Central memory CD8-positive, alpha-beta T cell (primary cell): ENCODE results near the gene CEP131.
A peak's percentile ranks its signal among the peaks of the same experiment; 100 is the strongest.
"Not testable (repeated sequence)": the region's sequence is repeated elsewhere in the genome, so short reads cannot be mapped to it uniquely, and the experiment has no call there.

ENCODE experiments used
- ATAC-seq: fragments of 150-1000 bp; cut with Tn5 transposase; replicated peaks from 2 replicates; pipeline ENCODE4 v1.10.0; 2022; ENCODE audit warnings: mild to moderate bottlenecking, moderate FRiP score, moderate number of reproducible peaks; ENCODE audit not compliant: poor library complexity, severe bottlenecking; ENCODE audit errors: extremely low read depth
- DNase-seq, 2 donors: peaks; one replicate each; pipeline ENCODE4 v3.0.0; 2021; ENCODE audit warnings: low spot score in 2 of 2
- H3K27ac Mint-ChIP-seq: one replicate; pipeline ENCODE4 v1.8.0; 2022; ENCODE audit warnings: low read depth, mild to moderate bottlenecking, moderate library complexity, mixed read lengths
- H3K27me3 Mint-ChIP-seq: one replicate; pipeline ENCODE4 v1.8.0; 2022; ENCODE audit warnings: mixed read lengths
- H3K36me3 Mint-ChIP-seq: one replicate; pipeline ENCODE4 v1.8.0; 2022; ENCODE audit warnings: mild to moderate bottlenecking, moderate library complexity, mixed read lengths; ENCODE audit not compliant: insufficient read depth
- H3K4me1 Mint-ChIP-seq: one replicate; pipeline ENCODE4 v1.8.0; 2022; ENCODE audit warnings: mixed read lengths
- H3K4me3 Mint-ChIP-seq: one replicate; pipeline ENCODE4 v1.8.0; 2022; ENCODE audit warnings: mild to moderate bottlenecking, moderate library complexity, mixed read lengths
- H3K9me3 Mint-ChIP-seq: one replicate; pipeline ENCODE4 v1.8.0; 2022; ENCODE audit warnings: mixed read lengths

CEP131 gene

DNA sequence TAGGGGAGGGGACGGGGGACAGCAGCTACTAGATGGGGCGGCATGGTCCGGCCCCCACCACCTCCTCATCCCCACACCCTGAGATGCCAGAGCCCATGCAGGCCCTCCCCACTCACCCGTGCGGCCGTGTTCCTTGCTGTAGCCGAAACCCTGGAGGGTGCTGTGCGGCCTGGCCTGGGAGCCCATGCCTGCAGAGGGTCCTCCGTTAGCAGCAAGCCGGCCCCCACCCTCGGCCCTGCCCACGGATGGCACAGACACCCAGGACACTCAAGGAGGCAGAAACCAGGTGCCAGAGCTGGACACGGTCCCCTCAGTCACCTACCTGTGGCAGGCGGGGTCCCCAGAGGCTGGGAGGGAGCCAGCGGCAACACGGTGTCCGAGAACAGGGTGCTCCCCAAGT is 10.6 kb upstream of the CEP131 start:
- Mint-ChIP-seq H3K27me3 (no peaks in the 10 kb centered on the region), H3K4me3 (no peak overlapping the region), H3K36me3 (peaks cover 20% of the 10 kb centered on the region), H3K9me3 (no peaks in the 10 kb centered on the region), H3K4me1 (peaks cover 22% of the 10 kb centered on the region), H3K27ac (no peak overlapping the region)
- DNase-seq, result no peak
- no peak for ATAC-seq

DNA sequence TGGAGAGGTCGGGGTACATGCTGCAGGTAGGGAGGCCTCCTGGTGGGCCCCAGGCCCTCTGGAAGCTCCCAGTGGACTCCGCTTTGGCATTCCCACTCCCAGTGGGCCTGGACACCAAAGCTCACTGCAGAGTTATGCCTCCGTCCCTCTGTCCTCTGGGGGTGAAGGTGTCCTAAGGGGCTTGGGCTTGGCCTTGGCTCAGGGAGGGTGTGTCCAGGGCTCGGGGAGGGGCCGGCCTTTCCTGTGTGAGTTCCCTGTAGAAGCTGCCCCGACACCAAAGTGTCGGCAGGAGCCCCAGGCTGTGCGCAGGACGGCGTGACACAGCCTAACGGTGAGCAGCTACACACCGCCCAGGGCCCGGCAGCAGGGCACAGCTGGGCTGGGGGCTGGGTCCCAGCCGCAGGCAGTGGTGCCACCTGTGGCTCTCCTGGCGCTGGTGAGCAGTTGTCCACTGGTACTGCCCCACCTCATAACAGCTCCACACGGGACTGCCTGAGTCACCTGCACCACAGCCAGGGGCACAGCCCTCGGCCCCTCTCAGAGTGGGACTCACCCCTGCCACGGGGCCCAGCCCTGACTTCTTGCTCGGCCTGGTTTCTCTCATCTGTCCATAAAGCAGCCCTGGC is 10.0 kb upstream of the CEP131 start:
- Mint-ChIP-seq H3K27me3 (no peaks in the 10 kb centered on the region), H3K4me3 (no peak overlapping the region), H3K4me1 (peaks cover 23% of the 10 kb centered on the region), H3K9me3 (no peaks in the 10 kb centered on the region), H3K36me3 (peaks cover 17% of the 10 kb centered on the region), H3K27ac (no peak overlapping the region)
- ATAC-seq (no peak), DNase-seq (no peak)

DNA sequence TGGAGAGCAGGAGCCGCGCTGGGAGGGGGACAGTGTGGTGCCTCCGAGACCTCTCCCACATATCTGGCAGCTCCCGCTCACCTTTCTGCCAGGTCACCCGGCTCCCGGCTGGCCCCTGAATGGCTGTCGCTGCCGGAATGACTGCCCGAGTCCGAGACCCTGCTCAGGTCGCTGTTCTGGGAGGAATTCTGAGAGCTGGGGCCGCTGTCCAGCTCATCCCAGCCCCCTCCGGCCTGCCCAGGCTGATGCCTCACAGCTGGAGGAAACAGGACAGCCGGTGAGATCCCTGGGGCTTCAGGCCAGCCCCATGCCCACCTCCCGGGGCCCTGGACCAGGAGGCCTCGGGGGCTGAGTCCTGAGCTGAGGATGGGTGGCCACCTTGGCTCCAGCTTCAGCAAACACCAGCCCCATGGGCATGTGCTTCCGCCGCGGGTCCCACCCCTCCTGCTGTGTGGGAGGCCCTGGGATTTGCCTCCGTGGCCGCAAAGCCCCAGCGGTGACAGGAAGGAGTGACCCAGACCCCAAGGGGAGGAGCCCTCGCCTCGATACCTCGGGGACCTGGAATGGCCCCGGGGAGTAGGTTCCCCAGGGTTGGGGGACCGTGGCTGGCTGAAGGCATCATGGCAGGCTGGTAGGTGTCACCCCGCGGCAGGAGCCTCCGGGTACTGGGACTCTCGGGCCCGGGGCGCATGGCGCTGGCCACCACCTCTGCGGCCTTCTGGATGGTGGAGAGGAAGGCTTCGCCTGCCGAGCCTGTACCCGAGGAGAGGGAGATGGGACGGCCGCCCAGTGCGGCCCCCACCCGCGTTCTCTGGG is 9.2 kb upstream of the CEP131 start:
- ATAC-seq (no peak), DNase-seq (no peak)
- no peak overlapping the region for H3K27ac Mint-ChIP-seq
- no peaks in the 10 kb centered on the region for H3K27me3 Mint-ChIP-seq
- no peak overlapping the region for H3K4me3 Mint-ChIP-seq
- H3K4me1 Mint-ChIP-seq, result peaks cover 27% of the 10 kb centered on the region
- peaks cover 17% of the 10 kb centered on the region for H3K36me3 Mint-ChIP-seq
- H3K9me3 Mint-ChIP-seq, result no peaks in the 10 kb centered on the region

DNA sequence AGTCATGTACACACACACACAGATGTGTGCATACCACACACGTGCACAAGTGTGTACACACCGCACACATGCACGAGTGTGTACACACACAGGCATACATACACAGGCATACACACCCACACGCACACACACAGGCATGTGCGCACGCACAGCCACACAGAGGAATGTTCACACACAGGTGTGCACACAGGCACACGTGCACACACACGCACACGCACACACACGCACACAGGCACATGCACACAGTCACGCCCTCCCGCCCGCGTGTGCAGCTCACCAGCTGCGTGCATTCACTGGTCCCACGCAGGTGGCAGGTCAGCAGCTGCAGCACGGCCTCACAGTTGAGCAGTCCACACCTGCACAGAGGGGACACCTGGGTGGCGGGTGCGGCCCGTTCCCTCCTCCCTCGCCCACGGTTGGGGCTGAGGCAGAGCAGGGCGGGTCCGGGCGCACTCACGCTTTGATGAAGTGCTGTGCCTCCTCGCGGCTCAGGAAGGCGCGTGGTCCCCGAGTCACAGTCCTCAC is 8.4 kb upstream of the CEP131 start:
- no peak for ATAC-seq
- Mint-ChIP-seq H3K27me3 (no peaks in the 10 kb centered on the region), H3K4me3 (no peak overlapping the region), H3K4me1 (peaks cover 27% of the 10 kb centered on the region), H3K27ac (no peak overlapping the region), H3K36me3 (peaks cover 17% of the 10 kb centered on the region), H3K9me3 (no peaks in the 10 kb centered on the region)
- DNase-seq, result no peak

DNA sequence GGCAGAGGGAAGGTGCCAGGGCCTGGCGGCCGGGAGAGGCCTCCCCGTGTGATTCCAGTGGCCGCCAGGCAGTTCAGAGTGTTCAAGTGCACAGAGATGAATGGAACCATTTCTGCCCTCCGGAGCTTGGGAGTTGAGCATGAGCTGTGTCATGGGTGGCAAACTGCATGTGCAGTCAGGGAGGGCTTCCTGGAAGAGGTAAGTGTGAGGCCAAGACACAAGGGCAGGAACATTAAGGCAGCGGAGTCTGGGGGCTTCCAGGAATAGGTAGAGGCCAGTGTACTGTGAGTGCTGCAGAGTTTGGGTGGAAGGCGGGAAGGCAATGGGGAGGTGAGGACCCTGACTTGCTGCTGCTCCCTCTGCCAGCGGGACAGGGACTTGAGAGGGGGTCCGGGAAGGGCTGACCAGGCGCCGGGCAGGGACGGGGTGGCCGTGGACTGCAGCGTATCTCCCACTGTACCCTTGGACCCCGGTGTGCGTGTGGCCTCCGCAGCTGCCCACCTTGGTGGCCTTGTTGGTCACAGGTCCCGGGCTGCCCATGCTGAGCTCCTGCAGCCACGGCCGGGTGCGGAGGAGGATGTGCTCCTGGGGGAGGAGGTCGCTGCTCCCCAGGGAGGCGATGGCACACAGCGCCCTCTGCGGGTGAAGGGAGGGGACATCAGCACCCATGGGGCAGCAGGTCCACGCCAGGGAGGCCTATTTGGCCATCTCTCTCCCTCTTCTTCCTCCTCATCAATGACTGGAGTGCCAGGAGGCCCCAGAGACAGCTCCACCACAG is 7.5 kb upstream of the CEP131 start:
- no peaks in the 10 kb centered on the region for H3K27me3 Mint-ChIP-seq
- DNase-seq, result no peak
- H3K4me1 Mint-ChIP-seq, result peaks cover 25% of the 10 kb centered on the region
- no peak for ATAC-seq
- peak overlapping the region; percentile 6 for H3K27ac Mint-ChIP-seq
- no peaks in the 10 kb centered on the region for H3K9me3 Mint-ChIP-seq
- no peak overlapping the region for H3K4me3 Mint-ChIP-seq
- H3K36me3 Mint-ChIP-seq, result peaks cover 19% of the 10 kb centered on the region

DNA sequence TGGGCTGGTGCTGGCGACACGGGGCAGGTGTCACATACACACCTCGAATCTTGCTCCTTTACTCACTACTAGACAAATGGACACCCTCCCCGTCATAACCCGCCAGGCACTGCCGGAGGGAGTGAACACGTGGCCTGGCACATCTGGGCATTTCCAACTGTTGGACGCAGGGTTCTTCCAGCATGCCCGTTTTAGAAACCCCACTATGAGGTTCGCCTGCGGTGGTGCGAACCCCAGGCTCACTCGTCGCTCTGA is 6.8 kb upstream of the CEP131 start:
- Mint-ChIP-seq H3K36me3 (peaks cover 20% of the 10 kb centered on the region), H3K27ac (peak overlapping the region; percentile 6), H3K4me1 (peaks cover 18% of the 10 kb centered on the region), H3K9me3 (no peaks in the 10 kb centered on the region), H3K4me3 (no peak overlapping the region), H3K27me3 (no peaks in the 10 kb centered on the region)
- DNase-seq, result no peak
- ATAC-seq, result no peak

DNA sequence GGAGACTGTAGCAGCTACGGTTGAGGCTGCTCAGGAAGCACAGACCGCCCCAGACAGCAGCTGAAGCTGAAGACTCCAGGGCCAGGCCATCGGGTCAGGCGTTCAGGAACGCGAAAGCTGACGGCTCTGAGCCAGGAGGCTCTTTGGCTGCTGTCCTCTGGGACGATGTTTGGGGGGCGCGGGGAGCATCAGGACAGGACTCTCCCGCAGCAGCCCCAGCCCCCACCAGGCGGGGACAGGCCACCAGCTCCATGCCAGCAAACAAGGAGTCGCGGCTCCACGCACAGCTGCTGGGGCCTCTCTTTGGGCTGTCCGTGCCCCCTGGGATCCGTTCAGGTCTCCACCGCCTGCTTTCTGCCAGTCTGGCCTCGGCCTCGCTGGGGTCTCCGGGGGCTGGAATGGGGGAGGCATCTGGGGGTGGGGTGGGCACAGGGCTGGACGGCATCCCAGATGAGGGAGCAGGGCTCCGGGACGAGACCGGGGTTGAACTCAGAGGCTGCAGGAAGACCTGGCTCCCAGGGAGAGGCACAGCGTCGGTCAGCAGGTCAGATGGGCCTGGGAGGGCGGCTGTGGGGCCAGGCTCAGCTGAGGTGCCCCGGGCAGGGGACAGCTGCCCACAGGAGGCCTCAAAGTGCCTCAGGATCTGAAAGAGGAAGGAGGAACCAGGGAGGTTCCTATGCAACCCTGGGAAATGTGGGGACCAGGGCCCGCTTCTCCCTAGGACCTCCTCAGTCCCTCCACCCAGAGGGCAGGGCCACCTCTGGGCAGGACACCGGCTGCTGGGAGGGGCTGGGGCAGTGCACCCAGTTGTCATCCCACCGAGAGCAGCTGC is 6.3 kb upstream of the CEP131 start:
- Mint-ChIP-seq H3K9me3 (no peaks in the 10 kb centered on the region), H3K4me1 (peaks cover 15% of the 10 kb centered on the region), H3K27me3 (no peaks in the 10 kb centered on the region), H3K4me3 (no peak overlapping the region), H3K36me3 (peaks cover 20% of the 10 kb centered on the region), H3K27ac (peak overlapping the region; percentile 6)
- DNase-seq, result no peak
- no peak for ATAC-seq

DNA sequence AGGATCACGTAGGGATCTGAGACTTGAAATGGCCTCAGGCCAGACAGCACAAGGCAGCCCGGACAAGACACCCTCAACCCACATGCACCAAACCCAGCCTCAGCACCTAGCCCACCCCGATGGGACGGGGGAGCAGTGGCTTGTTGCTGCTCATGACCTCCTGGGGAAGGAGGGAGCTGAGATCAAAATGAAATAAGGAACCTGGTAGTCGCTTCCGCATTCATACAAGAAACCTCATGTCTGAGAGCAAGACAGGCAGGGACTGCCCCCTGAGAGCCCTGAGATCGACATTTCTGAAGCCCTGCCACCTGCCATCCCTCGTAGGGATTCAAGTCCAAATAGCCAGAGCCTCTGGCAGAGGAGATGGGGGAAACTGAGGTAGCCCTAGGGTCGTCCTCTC is 5.7 kb upstream of the CEP131 start:
- Mint-ChIP-seq H3K4me3 (no peak overlapping the region), H3K27ac (no peak overlapping the region), H3K36me3 (peaks cover 20% of the 10 kb centered on the region), H3K9me3 (no peaks in the 10 kb centered on the region), H3K4me1 (peaks cover 21% of the 10 kb centered on the region), H3K27me3 (no peaks in the 10 kb centered on the region)
- DNase-seq (no peak), ATAC-seq (peak; percentile 29)

DNA sequence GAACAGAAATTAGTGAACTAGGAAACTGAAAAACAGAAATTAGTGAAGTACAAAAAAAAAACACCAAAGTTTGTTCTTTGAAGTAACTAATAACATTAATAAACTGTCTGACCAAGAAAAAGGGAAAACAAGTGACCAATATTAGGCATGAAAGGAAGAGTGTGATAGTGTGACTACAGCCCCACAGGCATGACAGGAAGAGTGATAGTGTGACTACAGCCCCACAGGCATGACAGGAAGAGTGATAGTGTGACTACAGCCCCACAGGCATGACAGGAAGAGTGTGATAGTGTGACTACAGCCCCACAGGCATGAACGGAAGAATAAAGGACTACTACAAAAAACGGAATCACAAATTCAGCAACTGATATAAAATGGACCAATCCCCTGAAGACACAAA is 4.9 kb upstream of the CEP131 start:
- H3K9me3 Mint-ChIP-seq, H3K4me3 Mint-ChIP-seq, H3K27ac Mint-ChIP-seq: not testable (repeated sequence)

DNA sequence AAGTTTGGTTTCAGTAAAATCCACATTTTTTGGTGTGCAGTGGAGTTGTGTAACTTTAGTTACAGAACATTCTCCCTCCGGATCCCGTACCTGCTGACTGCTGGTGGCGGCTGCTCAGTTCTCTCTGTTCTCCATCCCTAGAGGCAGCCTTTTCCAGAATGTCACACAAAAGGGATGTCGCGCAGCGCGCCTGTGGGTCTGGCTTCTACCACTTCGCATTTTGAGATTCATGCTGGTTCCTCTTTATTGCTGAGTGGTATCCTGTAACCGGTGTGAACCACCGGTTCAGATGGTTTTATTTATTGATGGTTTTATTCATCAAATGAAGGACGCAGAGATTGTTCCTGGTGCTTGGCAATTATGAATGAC is 981 bp upstream of the CEP131 start:
- peaks cover 10% of the 10 kb centered on the region for H3K36me3 Mint-ChIP-seq

More for the DNA sequence above, 4.9 kb upstream of the CEP131 start:
- not testable (repeated sequence) for H3K27me3 Mint-ChIP-seq, ATAC-seq, DNase-seq
- Mint-ChIP-seq H3K4me1 (peaks cover 28% of the 10 kb centered on the region), H3K36me3 (peaks cover 20% of the 10 kb centered on the region)

DNA sequence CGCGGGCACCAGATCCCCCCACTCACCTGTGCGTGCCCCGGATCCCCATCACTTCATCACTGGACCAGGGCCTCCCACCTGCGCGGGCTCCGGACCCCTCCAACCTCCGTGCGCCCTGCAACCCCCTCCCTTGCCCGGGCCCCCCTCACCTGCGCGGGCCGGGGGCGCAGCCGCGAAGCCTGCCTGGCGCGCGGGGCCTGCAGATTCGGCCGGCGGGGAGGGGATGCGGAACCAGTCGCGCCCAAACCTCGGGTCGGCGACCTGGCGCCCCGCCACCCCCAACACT is 202 bp downstream of the CEP131 start:
- Mint-ChIP-seq H3K27ac (no peak overlapping the region), H3K27me3 (no peaks in the 10 kb centered on the region), H3K36me3 (peaks cover 7% of the 10 kb centered on the region), H3K9me3 (no peaks in the 10 kb centered on the region), H3K4me1 (peaks cover 15% of the 10 kb centered on the region), H3K4me3 (peak overlapping the region; percentile 78)
- DNase-seq (no peak), ATAC-seq (no peak)

More for the DNA sequence above, 981 bp upstream of the CEP131 start:
- no peak for ATAC-seq
- H3K9me3 Mint-ChIP-seq, result no peaks in the 10 kb centered on the region
- H3K27me3 Mint-ChIP-seq, result no peaks in the 10 kb centered on the region
- DNase-seq, result no peak
- H3K27ac Mint-ChIP-seq, result peak overlapping the region; percentile 61
- H3K4me1 Mint-ChIP-seq, result peaks cover 18% of the 10 kb centered on the region
- H3K4me3 Mint-ChIP-seq, result peak overlapping the region; percentile 78

DNA sequence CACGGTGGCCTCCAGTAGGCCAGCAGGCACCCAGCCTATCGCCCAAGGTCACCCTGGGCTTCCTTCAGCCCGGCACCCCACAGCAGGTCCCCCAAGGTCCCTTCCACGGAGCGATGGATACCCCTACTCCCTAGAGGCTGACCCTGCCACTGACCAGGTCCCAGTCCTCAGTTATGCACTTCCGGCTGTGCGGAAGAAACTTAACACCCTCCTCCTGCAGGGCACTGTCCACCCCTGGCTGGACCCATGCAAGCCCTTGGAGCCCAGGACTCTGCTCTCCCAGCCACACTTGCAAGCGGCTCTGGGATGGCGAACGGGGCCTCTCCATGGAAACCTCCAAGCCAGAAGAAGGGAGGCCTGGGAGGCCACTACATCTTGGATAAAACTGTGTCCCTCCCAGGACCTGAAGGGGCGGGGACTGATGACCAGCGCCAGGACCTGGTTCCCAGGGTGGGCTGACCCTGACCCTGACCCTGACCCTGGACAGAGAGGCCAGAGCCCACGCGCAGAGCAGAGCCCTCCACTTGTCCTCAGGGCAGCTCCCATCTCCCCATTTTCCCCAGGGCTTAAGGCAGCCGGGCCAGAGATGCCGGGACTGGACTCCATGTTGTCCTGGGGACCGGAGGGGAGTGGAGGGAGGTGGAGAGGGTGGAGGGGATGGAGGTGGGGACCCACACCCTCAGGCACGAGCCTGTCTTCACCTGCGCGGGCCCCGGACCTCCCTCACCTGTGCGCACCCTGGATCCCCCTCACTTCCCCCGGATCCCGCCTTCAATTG is 734 bp downstream of the CEP131 start:
- peak overlapping the region; percentile 78 for H3K4me3 Mint-ChIP-seq
- H3K9me3 Mint-ChIP-seq, result no peaks in the 10 kb centered on the region
- no peaks in the 10 kb centered on the region for H3K27me3 Mint-ChIP-seq
- H3K4me1 Mint-ChIP-seq, result peaks cover 12% of the 10 kb centered on the region
- DNase-seq (no peak), ATAC-seq (no peak)
- peaks cover 7% of the 10 kb centered on the region for H3K36me3 Mint-ChIP-seq
- no peak overlapping the region for H3K27ac Mint-ChIP-seq
